Stimulated activated CD4-positive, alpha-beta T cell treated with anti-CD3 and anti-CD28 coated beads, Interleukin-15, amount 100 ng/mL, for 48 hours (primary cell): Measurements from ENCODE around the gene SAG.
"Not testable (repeated sequence)": the region's sequence is repeated elsewhere in the genome, so short reads cannot be mapped to it uniquely, and the experiment has no call there.

Experiments used
- DNase-seq, 2 donors: peaks; one replicate each; pipeline ENCODE4 v3.0.0-alpha.2; 2020; ENCODE audit warnings: low read depth in 2 of 2

SAG gene

GRCh38 chr2:233331536-233331935 is 23.9 kb downstream of the SAG start:
- peak in 1 of 2 donors; percentile 25 for DNase-seq

GRCh38 chr2:233332125-233332524 is 24.5 kb downstream of the SAG start:
- no peak for DNase-seq

GRCh38 chr2:233334915-233335314 is 27.3 kb downstream of the SAG start:
- no peak for DNase-seq

- not testable (repeated sequence) for DNase-seq
Observed at GRCh38 chr2:233336091-233336490, 28.5 kb downstream of the SAG start.

GRCh38 chr2:233336541-233336940 is 28.9 kb downstream of the SAG start:
- no peak for DNase-seq

GRCh38 chr2:233338046-233338445 is 30.4 kb downstream of the SAG start:
- no peak for DNase-seq

- no peak for DNase-seq
Observed at GRCh38 chr2:233338812-233339368, 31.3 kb downstream of the SAG start.

- DNase-seq, result no peak
Observed at GRCh38 chr2:233339427-233339826, 31.8 kb downstream of the SAG start.

GRCh38 chr2:233341296-233341695 is 33.7 kb downstream of the SAG start:
- DNase-seq, result no peak

- DNase-seq, result no peak
Observed at GRCh38 chr2:233342301-233342700, 34.7 kb downstream of the SAG start.

- DNase-seq, result no peak
Observed at GRCh38 chr2:233343171-233343705, 35.6 kb downstream of the SAG start.

GRCh38 chr2:233346376-233346775 is 38.8 kb downstream of the SAG start:
- no peak for DNase-seq

- DNase-seq, result no peak
Observed at GRCh38 chr2:233346930-233347329, 39.3 kb downstream of the SAG start.

GRCh38 chr2:233349005-233349998 is 41.7 kb downstream of the SAG start:
- DNase-seq, result no peak

GRCh38 chr2:233350708-233351107 is 43.1 kb downstream of the SAG start:
- no peak for DNase-seq

GRCh38 chr2:233351423-233351822 is 43.8 kb downstream of the SAG start:
- DNase-seq, result no peak

GRCh38 chr2:233352141-233352842 is 44.7 kb downstream of the SAG start:
- no peak for DNase-seq

GRCh38 chr2:233353101-233353768 is 45.6 kb downstream of the SAG start:
- no peak for DNase-seq

- DNase-seq, result peak; percentile 44 to 66
Observed at GRCh38 chr2:233353769-233354499, 46.3 kb downstream of the SAG start, which contains the start of gene DGKD. Gene DGKD (plus strand): TSS chr2:233354494. CDS start chr2:233354519, 25 bp downstream.

GRCh38 chr2:233354500-233354924 is 46.9 kb downstream of the SAG start:
- no peak for DNase-seq
